ENCODE measurements around the gene AK5. TPM values are rescaled to one million over a fixed set of nuclear protein-coding genes. Genes with fewer than 3 reads are reported as not detected.

Gene AK5
- total RNA-seq, 2 donors from 2014 or later = 0.46 to 2.8 TPM

DNA sequence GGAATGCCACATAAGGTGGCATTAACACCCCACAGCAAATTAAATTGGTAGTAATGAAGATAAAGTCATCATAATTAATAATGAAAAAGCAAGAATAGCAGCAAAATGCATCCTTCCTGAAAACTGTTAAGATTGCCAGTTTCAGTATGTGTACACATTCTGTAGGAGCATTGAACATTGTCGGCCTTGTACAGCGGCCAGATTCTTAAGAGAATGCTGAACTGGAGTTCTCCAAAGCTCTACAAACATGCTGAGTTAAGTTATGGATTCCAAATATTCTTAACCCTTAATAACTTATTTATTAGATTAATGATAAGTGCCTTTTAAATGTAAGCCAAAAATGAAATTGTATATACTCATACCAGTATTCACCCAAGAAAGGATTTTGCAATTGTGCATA, 189.9 kb downstream of the AK5 start:
- Histone ChIP-seq H3K9me3 (ENCODE audit: control insufficient read depth, low read length) (no peaks in the 10 kb centered on the region), H3K27ac (ENCODE audit: low read depth, low read length) (no peak overlapping the region), H3K9ac (ENCODE audit: extremely low read depth, low read length, poor library complexity, severe bottlenecking) (no peak overlapping the region), H3K4me1 (ENCODE audit: control insufficient read depth, insufficient read depth, low read length) (no peaks in the 10 kb centered on the region), H3K4me3 (ENCODE audit: low read length) (no peak overlapping the region), H3K27me3 (ENCODE audit: control insufficient read depth, insufficient read depth, low read length, poor library complexity, severe bottlenecking) (no peaks in the 10 kb centered on the region), H3K36me3 (ENCODE audit: control insufficient read depth, insufficient read depth, low read length) (no peaks in the 10 kb centered on the region)
- Mint-ChIP-seq H3K27ac (no peak overlapping the region), H3K4me3 (no peak overlapping the region), H3K4me1 (peaks cover 4% of the 10 kb centered on the region), H3K36me3 (ENCODE audit: low read depth) (no peaks in the 10 kb centered on the region), H3K9me3 (peaks cover 2% of the 10 kb centered on the region), H3K27me3 (ENCODE audit: insufficient read depth) (no peaks in the 10 kb centered on the region)
- TF ChIP-seq, protein P1, sequence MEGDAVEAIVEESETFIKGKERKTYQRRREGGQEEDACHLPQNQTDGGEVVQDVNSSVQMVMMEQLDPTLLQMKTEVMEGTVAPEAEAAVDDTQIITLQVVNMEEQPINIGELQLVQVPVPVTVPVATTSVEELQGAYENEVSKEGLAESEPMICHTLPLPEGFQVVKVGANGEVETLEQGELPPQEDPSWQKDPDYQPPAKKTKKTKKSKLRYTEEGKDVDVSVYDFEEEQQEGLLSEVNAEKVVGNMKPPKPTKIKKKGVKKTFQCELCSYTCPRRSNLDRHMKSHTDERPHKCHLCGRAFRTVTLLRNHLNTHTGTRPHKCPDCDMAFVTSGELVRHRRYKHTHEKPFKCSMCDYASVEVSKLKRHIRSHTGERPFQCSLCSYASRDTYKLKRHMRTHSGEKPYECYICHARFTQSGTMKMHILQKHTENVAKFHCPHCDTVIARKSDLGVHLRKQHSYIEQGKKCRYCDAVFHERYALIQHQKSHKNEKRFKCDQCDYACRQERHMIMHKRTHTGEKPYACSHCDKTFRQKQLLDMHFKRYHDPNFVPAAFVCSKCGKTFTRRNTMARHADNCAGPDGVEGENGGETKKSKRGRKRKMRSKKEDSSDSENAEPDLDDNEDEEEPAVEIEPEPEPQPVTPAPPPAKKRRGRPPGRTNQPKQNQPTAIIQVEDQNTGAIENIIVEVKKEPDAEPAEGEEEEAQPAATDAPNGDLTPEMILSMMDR (conservative IDR thresholded peaks at IDR 0.05) = no peak
- no peak for DNase-seq
- WGBS, 2 experiments (ENCODE audit: insufficient coverage in 1 of 2, insufficient read length in 1 of 2) = 98% methylated on average over 2 of the region's 2 CpGs; no CpG with 5 or more reads in 1 of the 2 experiments

DNA sequence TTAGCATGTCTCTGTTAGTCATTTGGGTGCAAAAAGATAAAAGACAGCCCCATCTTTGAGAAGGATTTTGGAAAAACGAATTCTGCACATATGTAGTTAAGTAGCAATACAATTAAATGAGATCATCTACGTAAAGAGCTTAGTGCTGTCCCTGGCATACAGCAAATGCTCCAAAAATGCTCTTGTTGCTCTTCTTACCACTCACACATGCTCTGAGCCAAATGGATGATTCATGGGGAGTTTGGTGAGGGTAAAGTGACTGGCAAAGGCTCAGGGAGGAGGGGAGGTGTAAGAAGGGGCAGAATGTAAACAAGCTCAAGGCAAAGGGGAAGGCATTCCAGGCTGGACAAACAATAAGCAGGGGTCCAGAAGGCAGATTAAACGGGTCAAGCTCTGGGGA, 191.9 kb downstream of the AK5 start:
- Histone ChIP-seq H3K36me3 (ENCODE audit: control insufficient read depth, insufficient read depth, low read length) (no peaks in the 10 kb centered on the region), H3K9me3 (ENCODE audit: control insufficient read depth, low read length) (no peaks in the 10 kb centered on the region), H3K9ac (ENCODE audit: extremely low read depth, low read length, poor library complexity, severe bottlenecking) (no peak overlapping the region), H3K4me3 (ENCODE audit: low read length) (no peak overlapping the region), H3K27me3 (ENCODE audit: control insufficient read depth, insufficient read depth, low read length, poor library complexity, severe bottlenecking) (no peaks in the 10 kb centered on the region), H3K4me1 (ENCODE audit: control insufficient read depth, insufficient read depth, low read length) (no peaks in the 10 kb centered on the region), H3K27ac (ENCODE audit: low read depth, low read length) (no peak overlapping the region)
- DNase-seq = no peak
- no peaks in the 10 kb centered on the region for H3K36me3 Mint-ChIP-seq (ENCODE audit: low read depth)
- H3K4me3 Mint-ChIP-seq = no peak overlapping the region
- peaks cover 2% of the 10 kb centered on the region for H3K9me3 Mint-ChIP-seq
- peaks cover 4% of the 10 kb centered on the region for H3K4me1 Mint-ChIP-seq
- 80 to 87% methylated on average over 3 of the region's 3 CpGs for WGBS, 2 experiments (ENCODE audit: insufficient coverage in 1 of 2, insufficient read length in 1 of 2)
- no peak overlapping the region for H3K27ac Mint-ChIP-seq
- TF ChIP-seq, protein P1 (conservative IDR thresholded peaks at IDR 0.05) = no peak
- no peaks in the 10 kb centered on the region for H3K27me3 Mint-ChIP-seq (ENCODE audit: insufficient read depth)

DNA sequence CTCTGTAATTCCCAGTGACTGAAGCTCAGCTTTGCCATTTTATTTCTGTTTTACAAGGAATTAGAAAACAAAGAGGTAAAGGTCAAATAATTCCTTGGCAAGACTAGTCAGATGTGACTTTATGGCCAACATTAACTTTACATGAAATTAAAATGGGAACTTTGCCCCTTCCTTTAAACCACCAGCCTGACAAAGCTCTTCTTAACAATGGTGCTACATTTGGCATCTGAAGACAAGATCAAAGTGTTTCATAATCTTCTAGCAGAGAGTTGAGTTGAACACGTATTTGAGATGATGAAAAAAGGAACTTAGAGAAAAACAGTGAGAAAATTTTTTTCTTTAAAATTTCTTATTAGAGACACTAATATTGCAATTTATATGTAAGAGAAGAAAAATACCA, 193.8 kb downstream of the AK5 start:
- no peak for DNase-seq
- WGBS, 2 experiments (ENCODE audit: insufficient coverage in 1 of 2, insufficient read length in 1 of 2) = 83% methylated on average over 1 of the region's 1 CpG; no CpG with 5 or more reads in 1 of the 2 experiments
- H3K4me1 ChIP-seq (ENCODE audit: control insufficient read depth, insufficient read depth, low read length) = no peaks in the 10 kb centered on the region
- no peaks in the 10 kb centered on the region for H3K27me3 Mint-ChIP-seq (ENCODE audit: insufficient read depth)
- TF ChIP-seq, protein P1 (conservative IDR thresholded peaks at IDR 0.05) = no peak
- no peaks in the 10 kb centered on the region for H3K27me3 ChIP-seq (ENCODE audit: control insufficient read depth, insufficient read depth, low read length, poor library complexity, severe bottlenecking)
- no peak overlapping the region for H3K27ac ChIP-seq (ENCODE audit: low read depth, low read length)
- peaks cover 2% of the 10 kb centered on the region for H3K9me3 Mint-ChIP-seq
- H3K9me3 ChIP-seq (ENCODE audit: control insufficient read depth, low read length) = no peaks in the 10 kb centered on the region
- no peaks in the 10 kb centered on the region for H3K36me3 Mint-ChIP-seq (ENCODE audit: low read depth)
- no peaks in the 10 kb centered on the region for H3K36me3 ChIP-seq (ENCODE audit: control insufficient read depth, insufficient read depth, low read length)
- H3K4me3 ChIP-seq (ENCODE audit: low read length) = no peak overlapping the region
- H3K9ac ChIP-seq (ENCODE audit: extremely low read depth, low read length, poor library complexity, severe bottlenecking) = no peak overlapping the region
- no peak overlapping the region for H3K27ac Mint-ChIP-seq
- H3K4me3 Mint-ChIP-seq = no peak overlapping the region
- peaks cover 3% of the 10 kb centered on the region for H3K4me1 Mint-ChIP-seq

Data from endodermal cell (in vitro differentiated cells).